HG03521 (cell line): ENCODE data around the gene RARA.
"Not testable (repeated sequence)": the region's sequence is repeated elsewhere in the genome, so short reads cannot be mapped to it uniquely, and the experiment has no call there.

Source experiments
- ATAC-seq: cut with Tn5 transposase; IDR thresholded peaks from one replicate; pipeline ENCODE4 v1.9.1; 2021; ENCODE audit warnings: mild to moderate bottlenecking, moderate library complexity; ENCODE audit not compliant: unreplicated experiment

Gene RARA

GRCh38 chr17:40297511-40297910, 11.5 kb upstream of the RARA start:
- ATAC-seq: no peak

DNA sequence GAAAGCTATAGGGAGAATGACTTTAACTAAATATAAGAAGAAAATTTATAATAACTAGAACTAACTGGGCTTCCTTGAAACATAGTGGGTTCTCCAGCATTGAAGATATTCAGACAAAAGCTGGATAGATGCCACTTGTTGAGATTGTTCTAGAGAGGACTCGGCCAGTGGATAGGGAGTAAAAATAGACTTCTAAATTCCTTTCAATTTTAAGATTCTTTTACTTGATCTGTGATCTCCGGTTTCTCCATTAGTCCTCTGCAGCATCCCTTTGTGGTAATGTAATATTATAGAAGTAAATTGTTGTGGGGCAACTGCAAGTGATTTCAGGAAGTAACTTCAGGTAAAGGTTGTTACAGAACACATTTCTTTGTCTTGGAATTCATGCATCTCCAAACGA, 10.3 kb upstream of the RARA start:
- no peak for ATAC-seq

DNA sequence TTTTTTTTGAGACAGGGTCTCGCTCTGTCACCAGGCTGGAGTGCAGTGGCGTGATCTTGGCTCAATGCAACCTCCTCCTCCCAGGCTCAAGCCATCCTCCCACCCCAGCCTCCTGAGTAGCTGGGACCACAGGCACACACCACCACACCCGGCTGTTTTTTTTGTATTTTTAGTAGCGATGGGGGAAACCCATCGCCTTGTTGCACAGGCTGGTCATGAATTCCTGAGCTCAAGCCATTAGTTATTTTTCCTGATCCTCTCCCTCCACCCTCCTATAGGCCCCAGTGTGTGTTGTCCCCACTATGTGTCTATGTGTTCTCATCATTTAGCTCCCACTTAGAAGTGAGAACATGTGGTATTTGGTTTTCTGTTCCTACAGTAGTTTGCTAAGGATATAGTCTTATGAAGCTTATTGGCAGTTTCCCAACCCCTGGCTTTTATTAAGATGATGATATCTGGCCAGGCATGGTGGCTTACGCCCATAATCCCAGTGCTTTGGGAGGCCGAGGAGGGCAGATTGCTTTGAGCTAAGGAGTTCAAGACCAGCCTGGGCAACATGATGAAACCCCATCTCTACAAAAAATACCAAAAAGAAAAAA, 9.7 kb upstream of the RARA start:
- ATAC-seq: not testable (repeated sequence)

- ATAC-seq: no peak
These were observed 7.7 kb upstream of the RARA start for GRCh38 chr17:40301315-40301714.

- ATAC-seq: no peak
These were observed 5.8 kb upstream of the RARA start for GRCh38 chr17:40303009-40303657.

- ATAC-seq: no peak
These were observed 5.0 kb upstream of the RARA start for GRCh38 chr17:40303708-40304551.

- not testable (repeated sequence) for ATAC-seq
These were observed 4.5 kb upstream of the RARA start for GRCh38 chr17:40304552-40304863.

- not testable (repeated sequence) for ATAC-seq
These were observed 4.1 kb upstream of the RARA start for GRCh38 chr17:40304866-40305265.

- no peak for ATAC-seq
These were observed 2.6 kb upstream of the RARA start for GRCh38 chr17:40306395-40306794.

GRCh38 chr17:40307001-40307730, 1.8 kb upstream of the RARA start:
- ATAC-seq: no peak

DNA sequence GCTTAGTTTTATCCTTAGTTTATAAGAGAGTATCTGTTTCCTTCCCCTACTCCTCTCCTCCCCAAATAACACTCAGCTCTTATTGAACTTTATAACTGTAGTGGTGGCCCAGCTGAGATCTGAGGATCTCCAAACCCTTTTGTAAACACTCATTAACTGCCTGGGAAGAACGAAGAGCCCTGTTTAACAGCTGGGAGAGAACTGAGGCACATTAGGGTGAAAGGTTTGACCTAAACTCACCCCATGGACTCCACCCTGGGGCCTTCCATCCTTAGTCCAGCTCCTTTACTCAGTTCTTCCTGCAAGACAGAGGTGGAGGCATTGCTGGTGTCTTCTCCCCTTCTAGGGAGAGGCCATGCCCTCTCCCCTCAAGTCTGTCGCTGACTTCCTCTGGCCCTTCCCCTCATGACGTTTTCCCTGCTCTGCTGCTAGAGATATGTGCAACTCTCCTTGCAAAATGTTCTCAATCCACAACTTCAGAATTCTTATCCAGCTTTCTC, 1.2 kb upstream of the RARA start:
- no peak for ATAC-seq

- ATAC-seq: no peak
These were observed 1.1 kb downstream of the RARA start for GRCh38 chr17:40309949-40310510.

DNA sequence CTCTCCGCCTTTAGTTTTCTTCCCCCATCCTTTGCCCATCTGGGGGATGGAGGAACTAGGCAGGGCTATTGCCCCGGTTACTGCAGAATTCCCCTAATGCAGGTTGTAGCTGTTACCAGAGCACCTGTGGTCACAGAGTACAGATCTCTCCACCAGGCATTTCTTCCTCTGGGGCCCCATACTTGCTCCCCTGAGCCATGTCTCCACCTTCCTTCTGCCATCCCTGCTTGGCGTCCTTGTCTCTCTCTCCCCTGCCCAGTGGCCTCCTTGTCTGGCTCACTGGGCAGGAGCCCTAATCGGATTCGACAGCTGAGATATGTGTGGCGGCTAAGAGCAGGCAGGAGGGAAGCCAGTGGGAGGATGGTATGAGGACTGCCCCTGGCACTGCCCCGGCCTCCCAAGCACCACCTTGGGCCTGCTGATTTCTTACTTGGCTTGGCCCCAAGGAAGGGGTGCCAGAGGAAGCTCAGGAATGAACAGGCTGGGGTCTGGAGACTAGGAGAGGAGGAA, 2.0 kb downstream of the RARA start:
- ATAC-seq: no peak

- ATAC-seq: no peak
These were observed 2.6 kb downstream of the RARA start for GRCh38 chr17:40311575-40311974.

DNA sequence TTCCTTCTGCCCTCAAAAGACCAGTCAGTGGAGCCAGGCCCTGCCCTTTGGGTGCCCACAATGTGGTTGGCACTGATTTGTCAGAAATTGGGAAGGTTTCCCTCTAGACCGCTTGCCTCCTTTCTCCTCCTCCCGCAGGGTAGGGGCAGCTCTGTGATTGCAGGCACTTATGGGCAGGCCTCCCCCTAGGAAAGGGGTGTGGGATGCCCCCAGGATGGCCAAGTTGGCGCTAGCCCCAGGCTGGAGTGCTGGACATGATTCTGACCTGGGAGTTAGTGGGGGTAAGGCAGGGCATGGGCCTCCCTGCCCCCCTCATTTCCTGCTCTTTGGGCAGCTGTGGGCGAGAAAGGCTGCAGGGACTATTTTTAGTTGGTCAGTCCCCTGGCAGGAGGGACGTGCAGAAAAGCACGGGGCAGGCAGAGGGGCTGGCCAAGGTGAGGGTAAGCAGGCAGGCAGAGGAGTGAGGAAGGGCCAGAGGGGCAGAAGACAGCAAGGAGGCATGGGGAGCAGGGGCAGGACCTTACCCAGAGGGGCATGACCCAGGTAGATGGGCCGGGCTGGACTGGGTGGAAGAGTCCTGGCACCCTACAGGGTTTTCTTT, 3.3 kb downstream of the RARA start:
- ATAC-seq: no peak

- ATAC-seq: no peak
These were observed 4.1 kb downstream of the RARA start for GRCh38 chr17:40312893-40313667.

GRCh38 chr17:40313668-40314583, 4.9 kb downstream of the RARA start:
- ATAC-seq: no peak

DNA sequence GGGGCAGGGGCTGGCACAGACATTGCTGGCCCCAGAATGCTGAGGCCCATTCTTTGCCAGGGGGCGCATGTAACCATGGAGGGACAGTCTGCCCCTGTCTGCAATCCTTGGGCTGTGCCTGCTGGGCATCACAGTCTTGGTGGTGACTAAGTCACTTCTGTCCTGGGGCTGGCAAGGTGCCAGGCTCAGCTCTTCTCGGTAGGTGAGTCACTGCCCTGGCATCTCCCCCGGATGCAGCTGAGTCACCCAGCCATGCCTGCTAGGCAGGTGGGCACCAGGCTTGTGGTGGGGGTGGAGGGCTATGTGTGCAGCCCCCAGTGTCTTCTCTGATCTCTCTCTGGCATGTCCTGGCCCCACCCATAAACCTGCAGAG, 5.6 kb downstream of the RARA start:
- no peak for ATAC-seq

DNA sequence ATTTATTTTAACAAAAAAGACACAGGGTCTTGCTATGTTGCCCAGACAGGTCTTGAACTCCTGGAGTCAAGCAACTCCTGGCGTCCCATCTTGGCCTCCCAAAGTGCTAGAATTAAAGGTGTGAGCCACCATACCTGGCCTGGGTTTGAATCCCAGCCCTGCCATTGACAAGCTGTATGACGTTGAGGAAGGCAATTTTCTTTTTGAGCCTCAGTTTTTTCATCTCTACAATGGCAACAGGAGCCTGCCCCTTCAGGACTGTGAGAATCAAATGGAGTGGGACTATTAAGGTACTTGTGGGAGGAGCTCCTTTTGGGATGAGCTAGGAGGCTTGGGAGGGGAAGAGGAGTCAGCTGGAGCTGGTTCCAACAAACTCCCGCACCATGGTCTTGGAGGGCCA, 6.2 kb downstream of the RARA start:
- no peak for ATAC-seq
